Gastrocnemius medialis (tissue), 4 donors: ENCODE measurements around the gene TRIM52.

Source experiments
- CTCF ChIP-seq, 5 experiments: fragments of 450-650 bp in 3 of 5; fragments of 200-600 bp in 2 of 5; sonication (generic) in 2 of 5; IDR thresholded peaks in 4 of 5; conservative IDR thresholded peaks in 1 of 5; 1 replicate in 4 of 5; 2 replicates in 1 of 5; pipeline ENCODE4 v1.5.1; 2016 to 2019; ENCODE audit warnings: antibody characterized with exemption in 5 of 5, mild to moderate bottlenecking in 3 of 5, moderate library complexity in 3 of 5
- POLR2A ChIP-seq, 2 donors: fragments of 450-650 bp; IDR thresholded peaks; one replicate each; pipeline ENCODE4 v1.6.1; 2017; ENCODE audit warnings: antibody characterized with exemption in 2 of 2, mild to moderate bottlenecking in 2 of 2, moderate library complexity in 2 of 2

DNA sequence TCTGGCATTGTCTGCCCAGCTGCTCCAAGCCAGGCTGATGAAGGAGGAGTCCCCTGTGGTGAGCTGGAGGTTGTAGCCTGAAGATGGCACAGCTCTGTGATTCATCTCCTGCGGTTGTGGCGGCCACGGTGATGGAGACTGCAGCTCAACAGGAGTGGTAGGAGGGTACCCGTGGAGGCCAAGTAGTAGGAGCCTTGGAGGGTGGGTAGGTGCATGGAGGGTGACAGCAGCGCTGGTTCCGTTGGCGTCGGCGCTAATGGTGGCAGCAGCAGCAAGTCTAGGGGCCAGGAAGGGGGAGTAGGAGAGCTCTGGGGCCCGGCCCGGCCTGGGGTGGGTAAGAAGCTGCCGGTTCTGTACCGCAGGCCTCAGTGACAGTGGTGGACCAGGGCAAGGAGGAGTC is 22.4 kb upstream of the TRIM52 start:
- TF ChIP-seq CTCF (IDR thresholded peaks at IDR 0.05 in 4 of 5, conservative IDR thresholded peaks at IDR 0.05 in 1 of 5) (no peak), POLR2A (IDR thresholded peaks at IDR 0.05) (no peak)
